Stimulated activated CD4-positive, alpha-beta T cell treated with anti-CD3 and anti-CD28 coated beads, Interleukin-2, amount 100 ng/mL, for 4 hours (primary cell): ENCODE measurements around the gene FRRS1.

Source experiments
- DNase-seq: peaks from one replicate; pipeline ENCODE4 v3.0.0-alpha.2; 2020; ENCODE audit warnings: low read depth

Gene FRRS1

GRCh38 chr1:99675994-99676393 lies 90.4 kb downstream of the FRRS1 start:
- DNase-seq = no peak

- no peak for DNase-seq
Measured at GRCh38 chr1:99675292-99675691, 91.1 kb downstream of the FRRS1 start.

GRCh38 chr1:99674115-99675064 lies 92.0 kb downstream of the FRRS1 start:
- DNase-seq = no peak

GRCh38 chr1:99673315-99673714 lies 93.1 kb downstream of the FRRS1 start:
- DNase-seq = no peak

- DNase-seq = no peak
Measured at GRCh38 chr1:99672530-99673213, 93.8 kb downstream of the FRRS1 start.

- no peak for DNase-seq
Measured at GRCh38 chr1:99672038-99672437, 94.4 kb downstream of the FRRS1 start.

- DNase-seq = no peak
Measured at GRCh38 chr1:99670583-99670982, 95.9 kb downstream of the FRRS1 start.

GRCh38 chr1:99669821-99670220 lies 96.6 kb downstream of the FRRS1 start:
- no peak for DNase-seq

- DNase-seq = no peak
Measured at GRCh38 chr1:99669376-99669775, 97.1 kb downstream of the FRRS1 start.

GRCh38 chr1:99665212-99665611 lies 101.2 kb downstream of the FRRS1 start:
- DNase-seq = no peak

- DNase-seq = no peak
Measured at GRCh38 chr1:99663501-99663900, 102.9 kb downstream of the FRRS1 start.

GRCh38 chr1:99662539-99663080 lies 103.8 kb downstream of the FRRS1 start:
- no peak for DNase-seq

- DNase-seq = no peak
Measured at GRCh38 chr1:99661780-99662179, 104.7 kb downstream of the FRRS1 start.

GRCh38 chr1:99660496-99660895 lies 105.9 kb downstream of the FRRS1 start:
- no peak for DNase-seq

GRCh38 chr1:99659755-99660210 lies 106.7 kb downstream of the FRRS1 start:
- DNase-seq = no peak
